ENCODE measurements around the gene GMDS.
"Not testable (repeated sequence)": the region's sequence is repeated elsewhere in the genome, so short reads cannot be mapped to it uniquely, and the experiment has no call there.

Gene GMDS

GRCh38 chr6:1775441-1775840 is 470.0 kb downstream of the GMDS start:
- no peak for DNase-seq (ENCODE audit: low read depth in 3 of 3)

DNA sequence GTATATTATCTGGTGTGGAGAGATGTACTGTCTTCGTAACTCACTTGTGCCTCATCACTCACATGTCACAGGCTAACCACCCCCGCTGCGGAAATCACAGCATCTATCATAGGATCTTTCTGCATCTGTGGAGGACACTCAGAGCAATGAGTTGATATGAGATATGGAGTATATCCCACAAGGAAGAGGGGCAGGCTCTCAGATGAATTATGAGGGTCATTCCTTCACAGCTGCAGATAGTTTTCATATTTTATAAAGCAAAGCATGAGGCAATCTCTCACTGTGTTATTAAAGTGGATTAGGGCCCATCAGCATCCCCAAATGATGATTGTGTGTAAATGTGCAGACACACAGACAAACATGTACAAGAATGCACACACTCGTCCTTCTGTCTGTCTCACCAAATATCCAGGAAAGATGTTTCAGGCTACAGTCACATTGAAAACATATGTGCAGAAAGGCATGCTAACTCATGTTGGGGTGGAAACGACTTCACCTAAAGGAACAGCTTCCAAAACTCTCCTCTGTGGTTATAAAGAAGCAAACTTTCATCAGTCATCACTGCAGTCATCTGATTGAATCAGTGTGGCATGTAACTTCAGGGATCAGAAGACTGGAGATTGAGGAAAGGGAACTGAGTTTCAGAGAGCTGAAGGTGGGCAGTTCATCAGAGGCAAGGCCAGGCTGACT is 471.0 kb downstream of the GMDS start:
- no peak for DNase-seq (ENCODE audit: low read depth in 3 of 3)

GRCh38 chr6:1773700-1774099 is 471.7 kb downstream of the GMDS start:
- DNase-seq (ENCODE audit: low read depth in 3 of 3) = no peak

DNA sequence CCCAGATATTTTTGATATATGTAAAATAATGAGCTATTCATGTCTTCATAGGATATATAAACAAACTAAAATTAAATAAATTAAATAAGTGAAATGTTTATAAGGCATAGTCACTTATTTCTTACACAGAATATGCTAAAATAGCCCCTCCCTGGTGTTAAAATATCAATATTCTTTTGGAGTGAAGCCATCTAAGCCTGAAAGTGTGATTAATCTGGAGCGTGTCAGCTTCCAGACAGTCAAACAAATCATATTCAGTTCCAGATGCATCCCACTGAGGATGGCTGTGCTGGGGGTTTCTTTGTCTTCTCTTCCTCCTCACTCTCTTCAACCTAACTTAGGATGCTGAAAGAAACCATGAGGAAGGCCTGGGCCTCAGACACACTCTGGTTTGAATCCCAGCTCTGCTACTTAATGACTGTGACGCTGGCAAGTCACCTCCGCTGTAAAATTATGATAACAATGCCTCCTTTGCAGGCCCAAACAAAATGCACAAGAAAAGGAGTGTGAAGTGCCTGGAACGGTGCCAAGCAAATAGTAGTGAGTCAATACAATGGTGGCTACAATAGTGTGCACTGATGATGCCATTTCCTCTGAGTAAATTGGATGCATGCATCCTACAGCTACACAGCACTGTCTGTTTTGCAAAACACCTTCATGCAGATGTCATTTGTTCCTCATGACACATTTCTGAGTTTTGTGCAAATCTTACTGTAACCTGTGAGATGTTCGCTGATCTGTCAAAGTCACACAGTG is 474.3 kb downstream of the GMDS start:
- no peak for DNase-seq (ENCODE audit: low read depth in 3 of 3)

GRCh38 chr6:1770435-1770843 is 475.0 kb downstream of the GMDS start:
- no peak for DNase-seq (ENCODE audit: low read depth in 3 of 3)

DNA sequence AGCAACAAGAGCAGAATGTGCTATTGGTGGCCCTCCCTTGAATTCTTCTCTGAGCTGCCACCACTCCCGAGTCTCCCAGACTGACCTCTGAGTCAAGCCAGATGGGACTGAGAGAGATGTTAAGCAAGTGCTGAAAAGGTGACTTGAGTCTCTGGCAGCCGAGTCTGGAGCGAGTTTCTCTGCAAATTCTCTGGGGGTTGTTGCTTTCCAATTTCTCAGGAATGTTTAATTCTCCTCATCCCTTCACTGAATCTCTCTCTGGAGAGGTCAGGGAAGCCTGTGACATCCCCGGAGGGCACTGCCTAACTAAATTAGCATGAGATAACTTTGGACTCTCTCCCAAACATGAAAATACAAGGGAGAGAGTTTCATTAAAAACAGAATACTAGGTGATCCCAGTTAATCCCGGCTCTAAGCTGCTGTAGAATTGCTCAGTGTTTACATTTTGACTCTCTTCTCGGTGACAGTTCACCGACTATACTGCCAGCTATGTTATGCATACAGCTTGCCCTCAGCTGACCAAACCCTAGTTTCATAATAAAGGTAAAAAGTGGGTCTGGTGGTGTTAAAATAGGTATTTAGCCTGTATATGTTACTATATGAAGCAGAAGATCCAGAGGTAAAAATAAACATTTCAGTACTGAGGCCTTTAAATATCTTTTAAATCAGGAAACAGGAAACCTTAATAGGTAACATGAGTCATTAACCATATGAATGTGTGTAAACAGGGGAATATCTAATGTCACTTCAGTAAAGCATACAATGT is 477.7 kb downstream of the GMDS start:
- no peak for DNase-seq (ENCODE audit: low read depth in 3 of 3)

- no peak for DNase-seq (ENCODE audit: low read depth in 3 of 3)
Measured at GRCh38 chr6:1766654-1767053, 478.8 kb downstream of the GMDS start.

DNA sequence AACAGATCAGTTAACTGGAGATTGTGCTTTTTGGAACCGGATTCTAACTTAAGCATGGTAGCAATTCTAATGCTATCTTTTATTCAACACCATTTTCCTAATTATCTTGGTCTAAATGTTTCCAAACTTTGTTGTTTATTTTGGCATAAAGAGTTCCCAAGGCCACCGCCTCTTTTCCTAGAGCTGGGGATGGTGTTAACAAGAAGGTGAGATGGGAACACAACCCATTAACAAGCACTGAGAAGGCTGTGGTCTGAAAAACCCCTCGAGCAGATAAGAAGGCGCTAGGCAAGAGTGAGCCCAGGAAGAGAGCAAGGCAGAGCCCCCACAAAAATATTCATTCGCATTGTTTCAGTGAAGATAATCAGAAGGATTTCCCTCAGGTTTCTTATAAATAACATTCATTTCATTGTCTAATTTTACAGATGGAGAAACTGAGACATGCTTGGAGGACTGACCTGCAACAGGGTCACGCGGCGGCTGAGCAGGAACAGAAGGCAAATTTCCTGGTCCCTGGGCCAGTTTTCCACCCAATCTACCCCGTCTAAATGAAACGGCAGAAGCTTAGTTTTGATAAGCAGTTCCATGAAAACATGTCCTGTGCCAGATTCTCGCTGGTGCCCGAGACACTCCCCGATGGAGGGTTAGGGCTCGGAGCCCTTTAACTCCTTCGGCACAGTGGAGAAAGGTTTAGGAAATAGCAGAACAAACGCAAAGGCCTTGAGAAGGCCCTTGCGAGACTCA is 480.1 kb downstream of the GMDS start:
- DNase-seq (ENCODE audit: low read depth in 3 of 3) = no peak

- DNase-seq (ENCODE audit: low read depth in 3 of 3) = no peak
Measured at GRCh38 chr6:1764397-1764987, 480.9 kb downstream of the GMDS start.

DNA sequence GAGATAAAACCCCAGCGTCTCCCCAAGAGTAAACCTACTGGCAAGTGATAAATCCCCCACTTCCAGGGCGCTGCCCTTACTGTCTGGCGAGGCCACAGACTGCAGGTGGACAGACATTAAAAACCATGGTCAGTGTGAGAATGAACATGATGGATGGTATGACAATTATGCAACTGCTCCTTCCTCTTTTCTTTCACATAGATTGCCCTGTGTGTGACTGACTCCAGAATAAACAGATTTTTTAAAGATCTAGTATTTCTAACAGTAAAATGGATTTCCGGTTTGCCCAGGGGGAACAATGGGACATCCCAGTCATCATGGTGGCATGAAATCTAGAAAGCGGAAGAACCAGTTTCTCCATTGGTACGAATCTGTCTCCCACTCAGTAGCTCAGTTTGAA is 482.0 kb downstream of the GMDS start:
- no peak for DNase-seq (ENCODE audit: low read depth in 3 of 3)

GRCh38 chr6:1762203-1762602 is 483.2 kb downstream of the GMDS start:
- no peak for DNase-seq (ENCODE audit: low read depth in 3 of 3)

- no peak for DNase-seq (ENCODE audit: low read depth in 3 of 3)
Measured at GRCh38 chr6:1761477-1761877, 483.9 kb downstream of the GMDS start.

GRCh38 chr6:1760876-1761275 is 484.5 kb downstream of the GMDS start:
- DNase-seq (ENCODE audit: low read depth in 3 of 3) = no peak

DNA sequence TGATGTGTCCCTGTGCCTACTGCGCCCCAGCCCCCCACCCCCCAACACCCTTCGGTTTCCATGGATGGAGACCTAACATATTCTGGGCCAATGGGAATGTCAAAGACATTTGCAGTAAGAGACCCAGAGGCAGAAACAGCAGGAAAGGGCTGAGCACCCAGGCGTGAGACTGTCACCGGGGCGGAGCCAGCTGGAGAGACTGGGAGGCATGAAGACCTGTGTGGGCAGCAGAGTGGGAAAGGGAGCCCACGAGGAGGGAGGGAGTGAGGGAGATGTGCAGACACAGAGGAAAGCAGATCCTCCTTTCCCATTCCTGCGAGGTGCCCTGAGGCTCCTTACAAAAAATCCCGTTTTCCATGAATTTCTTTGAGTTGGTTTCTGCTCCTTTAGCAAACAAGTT is 485.5 kb downstream of the GMDS start:
- DNase-seq (ENCODE audit: low read depth in 3 of 3) = no peak

- no peak for DNase-seq (ENCODE audit: low read depth in 3 of 3)
Measured at GRCh38 chr6:1758076-1758679, 487.2 kb downstream of the GMDS start.

DNA sequence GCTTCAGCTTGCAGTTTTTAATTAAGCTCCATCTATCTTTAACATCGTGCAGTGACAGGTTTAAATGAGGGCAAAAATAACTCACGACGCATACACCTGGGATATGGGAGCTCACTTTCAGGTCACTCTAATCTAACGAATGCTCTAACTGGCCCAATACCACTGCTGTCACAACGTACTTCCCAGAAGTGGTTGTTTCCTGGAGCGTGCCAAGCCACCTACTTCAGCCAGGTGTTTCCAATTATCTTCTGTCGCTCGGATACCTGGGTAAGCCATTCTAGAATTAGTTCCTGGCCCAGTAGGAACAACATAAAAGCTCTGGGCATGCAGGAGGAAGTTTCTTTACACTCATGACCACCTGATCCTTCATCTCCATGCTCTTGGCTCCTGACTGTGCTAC is 488.3 kb downstream of the GMDS start:
- DNase-seq (ENCODE audit: low read depth in 3 of 3) = no peak

- no peak for DNase-seq (ENCODE audit: low read depth in 3 of 3)
Measured at GRCh38 chr6:1756472-1757129, 488.8 kb downstream of the GMDS start.

- not testable (repeated sequence) for DNase-seq (ENCODE audit: low read depth in 3 of 3)
Measured at GRCh38 chr6:1751063-1751462, 494.3 kb downstream of the GMDS start.

DNA sequence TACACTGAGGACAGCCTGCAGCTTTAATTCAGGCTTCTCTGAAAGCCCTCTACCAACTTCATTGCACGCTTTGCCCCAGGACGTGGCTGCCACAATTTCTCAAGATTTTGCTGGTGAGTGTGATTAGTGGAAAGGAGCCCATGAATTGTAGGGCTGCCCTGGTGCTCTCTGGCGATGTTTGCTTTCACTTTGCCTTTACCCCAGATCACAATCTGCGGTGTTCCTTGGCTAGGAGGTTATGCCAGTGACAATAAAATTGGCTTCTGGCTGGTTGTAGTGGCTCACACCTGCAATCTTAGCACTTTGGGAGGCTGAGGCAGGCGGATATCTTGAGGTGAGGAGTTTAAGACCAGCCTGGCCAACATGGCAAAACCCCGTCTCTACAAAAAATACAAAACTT is 496.4 kb downstream of the GMDS start:
- DNase-seq (ENCODE audit: low read depth in 3 of 3) = no peak

GRCh38 chr6:1747531-1747930 is 497.9 kb downstream of the GMDS start:
- DNase-seq (ENCODE audit: low read depth in 3 of 3) = no peak

DNA sequence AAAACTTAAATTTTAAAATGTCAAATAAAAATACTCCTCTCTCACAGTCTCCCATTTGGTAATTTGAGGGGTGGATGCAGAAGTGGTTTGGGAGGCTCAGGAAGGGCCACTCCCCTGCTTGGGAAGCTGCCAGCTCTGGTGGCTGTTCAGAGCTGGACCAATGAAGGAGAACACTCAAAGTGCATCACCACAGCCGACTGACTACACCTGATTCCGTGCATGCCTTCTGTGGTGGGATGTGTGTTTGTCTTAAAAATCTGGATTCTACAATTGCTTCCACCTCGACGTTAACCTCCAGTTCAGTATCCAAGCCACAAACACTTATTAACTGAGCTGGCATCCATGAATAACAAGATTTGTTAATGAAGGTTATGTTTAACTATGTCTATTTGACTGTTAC is 498.4 kb downstream of the GMDS start:
- no peak for DNase-seq (ENCODE audit: low read depth in 3 of 3)
